Stimulated activated CD4-positive, alpha-beta T cell treated with anti-CD3 and anti-CD28 coated beads, Interleukin-15, amount 100 ng/mL, for 24 hours (primary cell): Measurements from ENCODE around the gene TMEM150B.
A peak's percentile ranks its signal among the peaks of the same experiment; 100 is the strongest.
"Not testable (repeated sequence)": the region's sequence is repeated elsewhere in the genome, so short reads cannot be mapped to it uniquely, and the experiment has no call there.

ENCODE experiments used
- DNase-seq: peaks from one replicate; pipeline ENCODE4 v3.0.0-alpha.2; 2020

The TMEM150B gene

GRCh38 chr19:55333870-55334269 lies 8.7 kb upstream of the TMEM150B start:
- DNase-seq = no peak

GRCh38 chr19:55329791-55330190 lies 4.7 kb upstream of the TMEM150B start:
- DNase-seq = not testable (repeated sequence)

GRCh38 chr19:55328774-55329318 lies 3.7 kb upstream of the TMEM150B start:
- DNase-seq = not testable (repeated sequence)

GRCh38 chr19:55324662-55325061 lies 479 bp downstream of the TMEM150B start:
- no peak for DNase-seq

GRCh38 chr19:55322204-55322885 lies 2.8 kb downstream of the TMEM150B start:
- no peak for DNase-seq

GRCh38 chr19:55321466-55322137 lies 3.5 kb downstream of the TMEM150B start:
- no peak for DNase-seq

- no peak for DNase-seq
Observed at GRCh38 chr19:55320844-55321419, 4.2 kb downstream of the TMEM150B start.

GRCh38 chr19:55319785-55320184 lies 5.4 kb downstream of the TMEM150B start:
- no peak for DNase-seq

- DNase-seq = no peak
Observed at GRCh38 chr19:55316646-55317045, 8.5 kb downstream of the TMEM150B start.

GRCh38 chr19:55315956-55316525 lies 9.1 kb downstream of the TMEM150B start:
- DNase-seq = no peak

GRCh38 chr19:55314396-55314795 lies 10.7 kb downstream of the TMEM150B start:
- DNase-seq = no peak

- no peak for DNase-seq
Observed at GRCh38 chr19:55312621-55313512, 12.3 kb downstream of the TMEM150B start.

GRCh38 chr19:55311797-55312196 lies 13.3 kb downstream of the TMEM150B start:
- no peak for DNase-seq

GRCh38 chr19:55311397-55311796 lies 13.7 kb downstream of the TMEM150B start:
- DNase-seq = no peak

GRCh38 chr19:55310498-55310897 lies 14.6 kb downstream of the TMEM150B start:
- no peak for DNase-seq

GRCh38 chr19:55309448-55309847 lies 15.7 kb downstream of the TMEM150B start:
- DNase-seq = no peak

- no peak for DNase-seq
Observed at GRCh38 chr19:55308281-55308680, 16.9 kb downstream of the TMEM150B start.

GRCh38 chr19:55306712-55307111 lies 18.4 kb downstream of the TMEM150B start:
- DNase-seq = no peak

GRCh38 chr19:55305983-55306562 lies 19.1 kb downstream of the TMEM150B start:
- DNase-seq = no peak

GRCh38 chr19:55305491-55305890 lies 19.6 kb downstream of the TMEM150B start:
- DNase-seq = peak; percentile 68

GRCh38 chr19:55304980-55305379 lies 20.2 kb downstream of the TMEM150B start:
- DNase-seq = no peak
